ENCODE results near the gene CLTC. TPM values are rescaled to one million over a fixed set of nuclear protein-coding genes. Genes with fewer than 3 reads are reported as not detected.

CLTC gene
- total and polyA plus RNA-seq, 2 experiments from 2014 or later, result 169 to 439 TPM

DNA sequence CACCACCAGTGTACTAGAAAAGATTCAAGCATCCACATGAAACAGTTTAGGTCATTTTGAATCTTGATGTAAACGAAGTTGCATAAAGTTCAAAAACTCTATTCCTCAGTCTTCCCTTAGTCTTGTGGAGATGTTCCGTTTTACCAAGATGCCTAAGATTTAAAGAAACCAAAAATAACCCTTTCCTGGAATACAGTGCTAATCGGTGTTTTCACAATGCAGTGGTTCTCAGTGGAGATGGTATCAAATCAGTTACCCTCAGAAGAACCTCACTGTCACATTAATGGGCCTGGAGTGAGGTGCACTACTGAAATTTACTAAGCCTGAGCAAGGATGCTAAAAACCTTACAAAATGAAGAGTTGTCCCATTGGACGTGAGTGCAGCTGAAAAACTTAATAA lies 78.4 kb downstream of the CLTC start:
- Histone ChIP-seq H2AFZ (no peak overlapping the region), H3K27me3 (replicated peaks; ENCODE audit: insufficient read depth) (no peaks in the 10 kb centered on the region), H3K4me3 (no peak overlapping the region), H3K27ac (no peak overlapping the region), H3K9me2 (ENCODE audit: insufficient read depth) (no peaks in the 10 kb centered on the region), H3K4me1 (ENCODE audit: insufficient read depth) (no peaks in the 10 kb centered on the region), H3F3A (ENCODE audit: insufficient read depth) (peaks cover 95% of the 10 kb centered on the region), H3K9ac (no peak overlapping the region), H3K79me2 (ENCODE audit: insufficient read depth) (peaks cover 100% of the 10 kb centered on the region), H4K20me1 (ENCODE audit: insufficient read depth) (no peaks in the 10 kb centered on the region), H3K9me3 (ENCODE audit: low read depth) (no peaks in the 10 kb centered on the region), H3K36me3 (ENCODE audit: low read depth) (peaks cover 73% of the 10 kb centered on the region), H3K4me2 (ENCODE audit: unreplicated experiment) (no peak overlapping the region)
- TF ChIP-seq EZH2phosphoT487 (IDR thresholded peaks at IDR 0.05; ENCODE audit: insufficient read depth, low read depth), result no peak
- TF ChIP-seq EZH2 (IDR thresholded peaks at IDR 0.05; ENCODE audit: insufficient read depth, poor library complexity, severe bottlenecking), result no peak
- DNase-seq, result no peak
- 69 to 71% methylated on average over 4 of the region's 4 CpGs for WGBS, 2 experiments (ENCODE audit: low coverage in 1 of 2, low lambda C conversion rate in 2 of 2, missing lambda C conversion rate in 2 of 2)
- in situ Hi-C loops (cut with MboI), result no loop called here

DNA sequence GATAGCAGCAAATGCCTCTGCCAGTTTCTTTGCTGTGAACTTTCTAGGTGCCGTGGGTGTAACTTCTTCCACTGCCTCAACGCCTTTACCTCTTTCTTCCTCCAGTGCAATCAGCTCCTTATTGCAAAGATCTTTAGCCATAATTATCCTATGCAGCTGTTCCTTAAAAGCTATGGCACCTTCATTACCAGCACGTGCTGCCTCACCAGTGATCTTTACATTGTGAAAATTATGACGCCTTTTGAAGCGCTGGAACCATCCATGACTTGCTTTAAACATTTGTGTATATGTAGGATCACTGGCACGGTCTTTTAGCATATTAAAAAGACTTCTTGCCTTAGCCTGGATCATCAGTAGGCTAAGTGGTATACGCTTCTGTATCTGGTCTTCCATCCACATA lies 79.5 kb downstream of the CLTC start:
- H3K4me1 ChIP-seq (ENCODE audit: insufficient read depth), result no peaks in the 10 kb centered on the region
- H3K36me3 ChIP-seq (ENCODE audit: low read depth), result peaks cover 62% of the 10 kb centered on the region
- H3K79me2 ChIP-seq (ENCODE audit: insufficient read depth), result peaks cover 100% of the 10 kb centered on the region
- DNase-seq, result no peak
- in situ Hi-C loops (cut with MboI), result no loop called here
- no peaks in the 10 kb centered on the region for H3K9me2 ChIP-seq (ENCODE audit: insufficient read depth)
- H3K9ac ChIP-seq, result no peak overlapping the region
- no peak overlapping the region for H3K27ac ChIP-seq
- H3K27me3 ChIP-seq (replicated peaks; ENCODE audit: insufficient read depth), result no peaks in the 10 kb centered on the region
- TF ChIP-seq EZH2 (IDR thresholded peaks at IDR 0.05; ENCODE audit: insufficient read depth, poor library complexity, severe bottlenecking) (no peak), EZH2phosphoT487 (IDR thresholded peaks at IDR 0.05; ENCODE audit: insufficient read depth, low read depth) (no peak)
- H3K4me2 ChIP-seq (ENCODE audit: unreplicated experiment), result no peak overlapping the region
- peaks cover 88% of the 10 kb centered on the region for H3F3A ChIP-seq (ENCODE audit: insufficient read depth)
- H3K9me3 ChIP-seq (ENCODE audit: low read depth), result no peaks in the 10 kb centered on the region
- no peaks in the 10 kb centered on the region for H4K20me1 ChIP-seq (ENCODE audit: insufficient read depth)
- no peak overlapping the region for H3K4me3 ChIP-seq
- 95 to 97% methylated on average over 7 of the region's 7 CpGs for WGBS, 2 experiments (ENCODE audit: low coverage in 1 of 2, low lambda C conversion rate in 2 of 2, missing lambda C conversion rate in 2 of 2)
- H2AFZ ChIP-seq, result no peak overlapping the region

DNA sequence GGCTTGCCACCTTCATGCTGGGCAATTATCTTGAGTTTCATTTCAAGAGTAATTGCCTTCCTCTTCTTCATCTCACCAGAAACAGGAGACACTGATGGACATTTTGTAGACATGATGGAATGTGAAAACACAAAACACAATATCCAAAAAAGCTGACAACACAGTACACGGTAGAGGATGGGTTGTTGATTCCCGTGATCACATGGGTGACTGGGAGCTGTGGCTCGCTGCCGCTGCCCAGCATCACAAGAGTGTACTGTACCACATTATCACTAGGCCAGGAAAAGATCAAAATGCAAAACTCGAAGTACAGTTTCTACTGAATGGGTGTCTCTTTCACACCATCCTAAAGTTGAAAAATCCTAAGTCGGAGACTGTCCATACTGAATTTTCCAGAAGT lies 80.1 kb downstream of the CLTC start:
- TF ChIP-seq EZH2phosphoT487 (IDR thresholded peaks at IDR 0.05; ENCODE audit: insufficient read depth, low read depth) (no peak), EZH2 (IDR thresholded peaks at IDR 0.05; ENCODE audit: insufficient read depth, poor library complexity, severe bottlenecking) (no peak)
- no peak overlapping the region for H3K9ac ChIP-seq
- peaks cover 82% of the 10 kb centered on the region for H3F3A ChIP-seq (ENCODE audit: insufficient read depth)
- 96 to 99% methylated on average over 6 of the region's 6 CpGs for WGBS, 2 experiments (ENCODE audit: low coverage in 1 of 2, low lambda C conversion rate in 2 of 2, missing lambda C conversion rate in 2 of 2)
- H3K27me3 ChIP-seq (replicated peaks; ENCODE audit: insufficient read depth), result no peaks in the 10 kb centered on the region
- in situ Hi-C loops (cut with MboI), result no loop called here
- no peak overlapping the region for H2AFZ ChIP-seq
- H3K9me3 ChIP-seq (ENCODE audit: low read depth), result no peaks in the 10 kb centered on the region
- no peak for DNase-seq
- H3K4me2 ChIP-seq (ENCODE audit: unreplicated experiment), result no peak overlapping the region
- H4K20me1 ChIP-seq (ENCODE audit: insufficient read depth), result no peaks in the 10 kb centered on the region
- H3K27ac ChIP-seq, result no peak overlapping the region; the same call in 1 of the 2 replicates
- peaks cover 56% of the 10 kb centered on the region for H3K36me3 ChIP-seq (ENCODE audit: low read depth)
- no peaks in the 10 kb centered on the region for H3K9me2 ChIP-seq (ENCODE audit: insufficient read depth)
- no peak overlapping the region for H3K4me3 ChIP-seq
- no peaks in the 10 kb centered on the region for H3K4me1 ChIP-seq (ENCODE audit: insufficient read depth)
- peaks cover 100% of the 10 kb centered on the region for H3K79me2 ChIP-seq (ENCODE audit: insufficient read depth)

GRCh38 chr17:59702304-59702703 lies 82.6 kb downstream of the CLTC start:
- in situ Hi-C loops (cut with MboI), result no loop called here
- no peaks in the 10 kb centered on the region for H3K9me3 ChIP-seq (ENCODE audit: low read depth)
- WGBS, 2 experiments (ENCODE audit: low coverage in 1 of 2, low lambda C conversion rate in 2 of 2, missing lambda C conversion rate in 2 of 2), result 91 to 93% methylated on average over 7 of the region's 7 CpGs
- no peak overlapping the region for H3K4me3 ChIP-seq
- H3K36me3 ChIP-seq (ENCODE audit: low read depth), result peaks cover 32% of the 10 kb centered on the region
- no peaks in the 10 kb centered on the region for H3K27me3 ChIP-seq (replicated peaks; ENCODE audit: insufficient read depth)
- H2AFZ ChIP-seq, result no peak overlapping the region
- no peak for DNase-seq
- peaks cover 62% of the 10 kb centered on the region for H3F3A ChIP-seq (ENCODE audit: insufficient read depth)
- H3K27ac ChIP-seq, result no peak overlapping the region
- peaks cover 98% of the 10 kb centered on the region for H3K79me2 ChIP-seq (ENCODE audit: insufficient read depth)
- H3K9me2 ChIP-seq (ENCODE audit: insufficient read depth), result no peaks in the 10 kb centered on the region
- peaks cover 9% of the 10 kb centered on the region for H3K4me1 ChIP-seq (ENCODE audit: insufficient read depth)
- no peak overlapping the region for H3K9ac ChIP-seq
- H4K20me1 ChIP-seq (ENCODE audit: insufficient read depth), result no peaks in the 10 kb centered on the region
- H3K4me2 ChIP-seq (ENCODE audit: unreplicated experiment), result no peak overlapping the region
- TF ChIP-seq EZH2phosphoT487 (IDR thresholded peaks at IDR 0.05; ENCODE audit: insufficient read depth, low read depth), result no peak
- TF ChIP-seq EZH2 (IDR thresholded peaks at IDR 0.05; ENCODE audit: insufficient read depth, poor library complexity, severe bottlenecking), result no peak

All from GM23248 (cell line).